HG03060 (cell line): Measurements from ENCODE around the gene ATP1B1.

ENCODE experiments used
- ATAC-seq: cut with Tn5 transposase; IDR thresholded peaks from one replicate; pipeline ENCODE4 v1.9.1; 2021; ENCODE audit warnings: low read depth, moderate number of reproducible peaks; ENCODE audit not compliant: unreplicated experiment

The ATP1B1 gene

DNA sequence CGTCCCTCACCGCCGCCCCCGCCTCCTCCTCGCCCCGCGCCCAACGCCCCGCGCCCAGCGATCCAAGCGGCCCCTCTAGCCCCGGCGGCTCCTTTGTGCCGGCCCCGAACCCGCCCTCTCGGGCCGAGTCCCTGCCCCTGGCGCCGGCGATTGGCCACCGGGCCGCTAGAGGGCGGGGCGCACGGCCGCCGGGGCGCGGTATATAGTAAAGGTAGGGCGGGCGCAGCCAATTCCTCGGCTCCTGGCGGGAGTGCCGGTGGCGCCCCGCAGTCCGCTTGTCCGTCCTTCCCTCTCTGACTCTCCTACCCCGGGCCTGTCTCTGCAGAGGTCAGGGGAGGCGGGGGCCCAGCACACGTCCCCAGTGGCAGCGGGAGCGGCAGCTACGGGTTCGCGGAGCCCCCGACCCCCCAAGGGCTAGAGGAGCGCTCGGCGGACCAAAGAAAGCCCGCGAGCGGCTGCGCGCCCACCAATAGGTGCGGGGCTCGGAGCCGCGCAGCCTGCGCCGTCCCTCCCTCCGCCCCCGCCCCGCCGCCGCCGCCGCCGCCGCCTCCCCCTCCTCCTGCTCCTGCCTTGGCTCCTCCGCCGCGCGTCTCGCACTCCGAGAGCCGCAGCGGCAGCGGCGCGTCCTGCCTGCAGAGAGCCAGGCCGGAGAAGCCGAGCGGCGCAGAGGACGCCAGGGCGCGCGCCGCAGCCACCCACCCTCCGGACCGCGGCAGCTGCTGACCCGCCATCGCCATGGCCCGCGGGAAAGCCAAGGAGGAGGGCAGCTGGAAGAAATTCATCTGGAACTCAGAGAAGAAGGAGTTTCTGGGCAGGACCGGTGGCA lies at the start of gene ATP1B1:
ATP1B1 (plus strand) TSS at position 596 of the 826 bp plus-strand sequence; CDS start at position 736, 140 bp downstream.
- ATAC-seq = peak; percentile 60

- ATAC-seq = no peak
Observed at GRCh38 chr1:169059421-169059820, 47.1 kb upstream of the ATP1B1 start.

- no peak for ATAC-seq
Observed at GRCh38 chr1:169060043-169060722, 46.3 kb upstream of the ATP1B1 start.

- ATAC-seq = no peak
Observed at GRCh38 chr1:169060919-169061639, 45.4 kb upstream of the ATP1B1 start.

GRCh38 chr1:169062152-169062551 lies 44.3 kb upstream of the ATP1B1 start:
- ATAC-seq = no peak

DNA sequence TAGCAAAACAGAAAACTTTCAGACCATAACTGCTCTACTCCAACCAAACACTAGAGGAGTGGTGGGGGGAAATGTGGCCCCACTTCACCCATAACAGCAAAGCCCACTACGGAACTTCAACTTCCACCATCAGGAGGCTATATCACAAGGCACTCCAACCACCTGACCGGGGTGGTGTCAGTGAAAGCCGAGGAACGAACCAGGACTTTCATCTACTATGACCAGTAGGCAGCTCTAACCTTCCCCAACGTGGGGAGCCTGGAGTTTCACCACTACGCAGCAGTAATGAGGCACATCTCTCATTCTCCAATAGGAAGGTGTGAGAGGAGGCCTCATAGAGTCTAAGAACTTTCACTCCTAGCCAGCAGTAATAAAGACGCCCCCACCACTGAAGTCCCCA lies 42.4 kb upstream of the ATP1B1 start:
- ATAC-seq = no peak

DNA sequence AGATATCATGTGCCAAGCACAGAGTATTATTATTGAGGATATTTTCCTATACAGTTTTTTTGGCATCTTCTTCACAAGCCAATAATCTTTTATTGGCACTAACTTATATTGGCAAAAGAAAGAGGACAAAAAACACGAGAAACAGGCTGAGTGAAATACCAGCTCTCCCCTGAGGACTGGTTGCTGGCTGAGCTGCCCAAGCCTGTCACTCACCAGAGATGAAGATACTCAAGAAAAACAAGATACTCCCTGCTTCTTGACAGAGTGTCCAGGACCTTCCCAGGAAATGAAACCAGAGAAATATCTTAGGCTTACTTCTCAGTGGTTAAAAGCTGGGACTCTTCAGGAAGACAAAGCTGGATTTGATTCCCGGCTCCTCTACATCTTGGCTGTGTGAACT lies 35.9 kb upstream of the ATP1B1 start:
- no peak for ATAC-seq

DNA sequence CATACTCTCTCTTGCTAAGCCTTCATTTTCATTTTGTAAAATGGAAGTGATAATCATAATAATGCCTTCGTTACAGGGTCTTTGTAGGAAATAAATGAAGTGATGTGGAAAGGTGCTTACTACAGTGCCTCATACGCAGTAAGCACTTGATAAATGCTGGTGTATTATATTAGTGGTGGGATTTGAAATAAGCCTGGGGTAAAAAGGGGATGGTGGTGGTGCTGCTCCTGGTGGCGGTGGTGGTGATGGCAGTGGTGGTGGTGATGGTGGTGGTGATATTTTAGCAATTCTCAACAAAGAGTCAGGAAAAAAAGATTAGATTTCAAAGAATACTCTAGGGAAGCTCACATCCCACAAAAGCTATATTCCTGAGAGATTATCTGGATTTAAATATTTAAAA lies 35.5 kb upstream of the ATP1B1 start:
- ATAC-seq = no peak

DNA sequence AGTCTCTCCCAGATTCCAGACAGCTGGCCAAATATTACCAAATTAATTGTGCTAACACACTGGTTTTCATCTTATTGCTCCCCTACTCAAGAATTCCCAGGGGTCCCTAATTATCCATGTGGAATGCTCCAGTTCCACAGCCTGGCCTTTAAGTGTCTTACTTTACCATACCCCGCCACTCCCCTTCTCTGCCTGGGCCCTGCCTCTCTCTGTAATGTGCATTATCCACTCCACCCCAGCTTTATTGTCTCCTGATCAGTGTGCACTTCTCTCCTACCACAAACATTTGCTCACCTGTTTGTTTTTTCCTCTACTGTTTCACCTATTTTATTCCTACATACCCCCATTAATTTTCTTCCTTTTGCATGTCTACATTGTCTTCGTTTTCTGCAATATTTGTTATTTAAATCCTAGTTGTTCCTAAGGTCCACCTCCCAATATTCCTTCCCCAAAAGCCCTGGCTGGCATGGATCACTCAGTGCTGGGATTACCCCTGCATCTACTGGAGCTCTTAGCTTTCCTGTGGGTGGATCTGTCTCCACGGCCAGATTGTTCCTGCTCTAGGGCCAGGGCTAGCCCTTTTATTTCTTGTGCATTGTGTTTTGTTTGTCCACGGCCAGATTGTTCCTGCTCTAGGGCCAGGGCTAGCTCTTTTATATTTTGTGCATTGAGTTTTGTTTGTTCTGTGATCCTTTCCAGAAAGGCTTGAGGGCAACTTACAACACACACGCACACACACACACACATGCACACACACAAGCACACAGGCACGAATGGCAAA lies 33.4 kb upstream of the ATP1B1 start:
- no peak for ATAC-seq

- ATAC-seq = no peak
Observed at GRCh38 chr1:169078163-169078883, 28.2 kb upstream of the ATP1B1 start.

- ATAC-seq = no peak
Observed at GRCh38 chr1:169081503-169082123, 24.9 kb upstream of the ATP1B1 start.

DNA sequence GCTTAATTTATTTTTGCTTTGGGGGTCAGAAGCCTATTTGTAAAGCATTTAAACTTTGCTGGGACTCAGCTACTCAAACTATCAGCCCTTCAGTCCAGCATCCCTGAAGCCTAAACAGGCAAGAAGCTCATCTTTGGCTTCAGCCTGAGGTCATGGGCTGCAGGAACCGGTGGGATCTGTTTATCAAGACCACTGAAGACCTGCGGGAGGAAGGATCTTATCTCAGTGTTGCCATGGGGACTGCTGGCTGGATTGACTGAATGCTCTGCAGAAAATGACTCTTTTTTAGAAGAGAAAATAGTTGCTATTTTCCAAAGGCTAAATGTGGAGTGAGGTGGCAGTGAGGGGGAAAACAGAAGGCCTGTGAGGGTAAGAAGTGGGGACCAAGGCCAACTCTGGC lies 20.6 kb upstream of the ATP1B1 start:
- ATAC-seq = no peak

DNA sequence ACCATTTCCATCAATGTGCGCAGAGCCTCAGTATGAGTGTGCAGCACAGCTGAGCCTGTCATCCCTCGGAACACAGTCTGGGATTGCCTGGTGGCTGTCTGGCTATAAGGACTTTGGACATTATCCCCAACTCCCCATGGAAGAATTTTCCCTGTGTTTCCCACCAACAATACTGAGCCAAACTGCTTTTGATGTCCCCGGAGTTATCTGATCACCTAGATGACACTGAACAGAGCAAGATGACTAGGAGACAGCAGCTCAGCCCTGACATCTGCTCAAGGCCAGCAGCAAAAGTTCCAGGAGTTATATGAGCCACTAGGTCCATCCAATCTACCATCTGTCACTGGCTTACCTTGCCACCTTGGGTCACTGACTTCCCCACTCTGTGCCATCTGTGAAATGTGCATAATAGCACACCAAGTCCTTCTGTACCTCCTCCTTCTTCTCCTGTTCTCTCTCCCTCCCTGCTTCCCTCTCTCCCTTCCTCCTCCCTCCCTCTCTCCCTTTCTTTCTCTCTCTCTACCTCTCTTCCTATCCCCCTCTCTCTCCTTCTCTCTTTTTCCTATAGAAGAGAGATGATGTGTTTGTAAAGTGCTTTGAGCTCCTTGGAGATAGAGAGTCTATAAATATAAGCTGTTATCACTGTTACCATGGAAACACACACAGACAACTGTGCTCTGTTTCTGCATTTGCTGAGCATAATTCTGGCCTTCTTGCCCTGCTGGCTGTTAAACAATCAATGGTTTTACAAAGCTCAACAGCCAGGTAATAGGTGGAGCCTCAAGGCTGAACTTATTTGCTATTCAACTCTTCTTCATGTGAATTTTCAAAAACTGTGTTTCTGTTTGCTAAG lies 19.7 kb upstream of the ATP1B1 start:
- no peak for ATAC-seq

DNA sequence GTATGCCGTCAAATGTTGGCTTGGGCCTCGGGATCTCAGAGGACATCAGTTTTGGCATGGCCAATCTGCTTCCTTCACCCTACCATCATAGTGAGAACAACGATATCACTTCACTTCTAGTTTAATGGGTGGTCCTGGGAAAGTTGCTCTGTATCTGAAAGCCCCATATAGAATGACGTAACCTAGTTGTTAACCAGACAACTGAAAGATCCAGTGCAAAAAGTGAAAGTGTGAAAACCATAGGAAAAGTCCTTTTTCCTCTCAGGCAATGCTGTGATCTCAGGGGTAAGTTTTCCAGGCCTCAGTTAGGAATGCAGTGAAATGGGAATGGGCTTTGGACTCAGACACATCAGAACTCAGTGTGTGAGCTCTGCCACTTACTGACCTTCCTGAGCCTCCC lies 18.6 kb upstream of the ATP1B1 start:
- no peak for ATAC-seq

DNA sequence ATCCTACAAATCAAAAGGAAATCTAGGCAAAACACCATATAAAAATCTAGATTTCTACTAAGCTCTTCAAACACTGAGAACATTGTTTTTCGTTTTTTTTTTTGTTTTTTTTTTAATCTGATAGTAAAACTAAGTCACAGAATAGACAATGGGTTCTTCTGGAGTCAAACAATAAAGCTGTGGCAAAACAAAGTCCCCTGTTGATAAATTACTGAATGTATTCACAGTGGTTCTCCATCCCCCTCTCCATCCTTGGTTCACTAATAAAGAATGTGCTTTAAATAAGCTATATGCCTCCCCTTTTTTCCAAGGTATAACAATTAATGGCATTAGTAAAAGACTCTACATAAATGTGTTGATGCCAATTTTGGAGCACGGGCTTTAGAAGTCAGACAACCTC lies 16.7 kb upstream of the ATP1B1 start:
- ATAC-seq = no peak

DNA sequence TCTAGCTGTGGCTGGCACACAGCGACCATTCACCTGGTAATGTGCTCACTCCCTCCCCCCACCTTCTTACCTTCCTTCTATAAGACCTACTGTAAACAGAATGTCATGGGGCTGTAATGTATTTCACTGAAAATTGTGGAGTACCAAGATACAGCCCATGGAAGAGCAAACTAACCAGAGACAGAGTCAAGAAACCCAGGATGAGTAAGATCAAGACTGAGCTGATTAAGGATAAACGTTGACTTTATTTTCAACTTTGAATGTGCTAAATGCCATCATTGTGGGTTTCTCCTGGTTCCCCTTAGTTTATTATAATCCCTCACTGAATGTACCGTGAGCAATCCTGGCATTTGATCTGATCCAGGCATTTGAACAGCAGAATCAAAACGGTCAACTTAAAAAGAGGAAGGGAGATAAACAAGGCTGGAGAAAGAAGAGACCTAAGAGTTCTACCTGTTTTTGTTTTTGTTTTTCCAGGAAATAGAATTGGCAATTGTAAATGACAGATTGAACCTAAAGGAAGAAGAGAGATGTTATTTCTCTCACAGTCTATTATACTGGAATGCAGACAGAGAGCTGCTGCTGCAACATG lies 16.1 kb upstream of the ATP1B1 start:
- no peak for ATAC-seq

DNA sequence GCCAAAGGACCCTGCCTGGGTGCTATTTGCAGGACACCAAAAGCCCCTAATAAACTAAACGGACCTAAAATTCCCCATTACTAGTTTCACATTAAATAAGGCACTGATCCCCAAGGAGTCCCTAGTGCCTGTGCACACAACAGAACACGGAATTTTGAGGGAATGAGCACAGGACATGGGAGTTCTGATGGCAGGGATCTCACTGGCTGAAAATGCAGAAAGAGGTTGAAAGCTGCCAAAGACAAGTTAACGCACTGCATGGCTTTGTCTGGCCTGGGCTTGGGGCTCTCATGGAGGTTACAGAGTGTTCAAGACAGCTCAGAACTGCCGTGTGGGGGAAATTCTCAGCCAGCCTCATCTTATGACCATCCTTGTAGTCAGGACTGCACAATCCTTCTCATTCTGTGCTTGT lies 15.6 kb upstream of the ATP1B1 start:
- peak; percentile 9 for ATAC-seq

DNA sequence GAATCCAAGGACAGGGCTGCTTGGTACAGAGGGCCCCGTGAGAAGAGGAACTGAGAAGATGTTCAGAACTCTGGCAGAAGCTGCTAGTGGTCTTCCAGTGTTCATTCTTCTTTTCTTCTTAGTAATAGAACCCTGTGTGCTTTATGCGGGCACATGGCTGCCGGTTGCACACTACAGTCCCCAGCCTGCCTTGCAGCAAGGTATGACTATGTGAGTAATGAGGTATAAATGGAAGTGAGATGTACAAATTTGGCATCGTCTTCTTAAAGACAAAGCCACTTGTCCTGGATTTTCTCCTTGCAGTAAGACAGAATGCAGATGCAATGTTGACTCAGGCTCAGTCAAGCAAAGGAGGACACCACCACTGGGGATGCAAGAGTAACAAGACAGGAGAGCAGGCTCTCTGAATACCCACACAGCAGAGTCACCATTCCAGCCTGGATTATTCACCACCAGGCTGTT lies 15.0 kb upstream of the ATP1B1 start:
- peak; percentile 73 for ATAC-seq
